HEK293 (cell line): ENCODE measurements around the gene APEX1.

Experiments used
- EGR2 ChIP-seq: fragments of 450-650 bp; formaldehyde crosslinking; IDR thresholded peaks from 2 replicates; pipeline ENCODE4 v1.5.1; 2016; ENCODE audit warnings: low read depth, missing biosample characterization, missing genetic modification characterization
- PRDM2 ChIP-seq: fragments of 450-650 bp; formaldehyde crosslinking; IDR thresholded peaks from 2 replicates; pipeline ENCODE4 v1.5.1; 2016; ENCODE audit warnings: missing biosample characterization, missing genetic modification characterization, borderline replicate concordance
- YY2 ChIP-seq: fragments of 450-650 bp; formaldehyde crosslinking; IDR thresholded peaks from 2 replicates; pipeline ENCODE4 v1.5.1; 2016; ENCODE audit warnings: missing biosample characterization, missing genetic modification characterization
- ZNF10 ChIP-seq: fragments of 450-650 bp; formaldehyde crosslinking; IDR thresholded peaks from 2 replicates; pipeline ENCODE4 v1.5.1; 2017; ENCODE audit warnings: missing biosample characterization, missing genetic modification characterization
- ZNF24 ChIP-seq: fragments of 450-650 bp; formaldehyde crosslinking; IDR thresholded peaks from 2 replicates; pipeline ENCODE4 v1.5.1; 2016; ENCODE audit warnings: missing biosample characterization, missing genetic modification characterization
- ZNF529 ChIP-seq: fragments of 450-650 bp; formaldehyde crosslinking; IDR thresholded peaks from 2 replicates; pipeline ENCODE4 v1.5.1; 2017; ENCODE audit warnings: missing genetic modification characterization, missing biosample characterization; ENCODE audit not compliant: insufficient replicate concordance
- ZNF558 ChIP-seq: fragments of 450-650 bp; formaldehyde crosslinking; IDR thresholded peaks from 2 replicates; pipeline ENCODE4 v1.5.1; 2016; ENCODE audit warnings: missing biosample characterization, missing genetic modification characterization
- ZNF792 ChIP-seq: fragments of 450-650 bp; formaldehyde crosslinking; IDR thresholded peaks from 2 replicates; pipeline ENCODE4 v1.5.1; 2016; ENCODE audit warnings: missing biosample characterization, missing genetic modification characterization
- TF ChIP-seq, protein P1 (sequence below): fragments of 450-650 bp; formaldehyde crosslinking; IDR thresholded peaks from 2 replicates; pipeline ENCODE4 v1.5.1; 2016; ENCODE audit warnings: missing biosample characterization, missing genetic modification characterization
- TF ChIP-seq, protein P2 (sequence below): fragments of 450-650 bp; formaldehyde crosslinking; IDR thresholded peaks from 2 replicates; pipeline ENCODE4 v1.5.1; 2016; ENCODE audit warnings: missing biosample characterization, missing genetic modification characterization
- TF ChIP-seq, protein P3 (sequence below): fragments of 450-650 bp; formaldehyde crosslinking; IDR thresholded peaks from 2 replicates; pipeline ENCODE4 v1.5.1; 2016; ENCODE audit warnings: missing biosample characterization, missing genetic modification characterization
- TF ChIP-seq, protein P4 (sequence below): fragments of 450-650 bp; formaldehyde crosslinking; IDR thresholded peaks from 2 replicates; pipeline ENCODE4 v1.5.1; 2016; ENCODE audit warnings: missing biosample characterization, missing genetic modification characterization

DNA sequence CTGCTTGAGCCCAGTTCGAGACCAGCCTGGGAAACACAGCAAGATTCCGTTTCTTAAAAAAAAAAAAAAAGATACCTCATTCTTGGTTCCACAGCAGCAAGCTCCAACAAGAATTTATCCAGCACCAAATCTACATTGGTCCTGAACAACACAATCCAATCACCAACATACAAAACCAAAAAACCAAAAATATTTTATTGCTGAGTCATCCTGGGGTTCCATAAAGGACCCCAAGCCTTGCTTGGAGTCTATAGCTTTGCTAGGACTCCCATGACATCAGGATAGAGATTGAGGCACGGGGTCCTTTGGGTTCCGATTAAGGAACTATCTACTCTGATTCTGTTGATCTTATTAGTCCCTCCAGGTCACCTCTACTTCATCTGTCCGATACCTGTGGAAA, 8.1 kb upstream of the APEX1 start:
- TF ChIP-seq ZNF529 (tag by site-specific recombination) (no peak), ZNF24 (tag by site-specific recombination) (no peak), ZNF792 (tag by site-specific recombination) (no peak), PRDM2 (tag by site-specific recombination) (no peak), ZNF10 (no peak), YY2 (tag by site-specific recombination) (no peak), ZNF558 (no peak), EGR2 (tag by site-specific recombination) (no peak)
- TF ChIP-seq, protein P1, sequence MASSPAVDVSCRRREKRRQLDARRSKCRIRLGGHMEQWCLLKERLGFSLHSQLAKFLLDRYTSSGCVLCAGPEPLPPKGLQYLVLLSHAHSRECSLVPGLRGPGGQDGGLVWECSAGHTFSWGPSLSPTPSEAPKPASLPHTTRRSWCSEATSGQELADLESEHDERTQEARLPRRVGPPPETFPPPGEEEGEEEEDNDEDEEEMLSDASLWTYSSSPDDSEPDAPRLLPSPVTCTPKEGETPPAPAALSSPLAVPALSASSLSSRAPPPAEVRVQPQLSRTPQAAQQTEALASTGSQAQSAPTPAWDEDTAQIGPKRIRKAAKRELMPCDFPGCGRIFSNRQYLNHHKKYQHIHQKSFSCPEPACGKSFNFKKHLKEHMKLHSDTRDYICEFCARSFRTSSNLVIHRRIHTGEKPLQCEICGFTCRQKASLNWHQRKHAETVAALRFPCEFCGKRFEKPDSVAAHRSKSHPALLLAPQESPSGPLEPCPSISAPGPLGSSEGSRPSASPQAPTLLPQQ (tag by site-specific recombination), result no peak
- TF ChIP-seq, protein P2, sequence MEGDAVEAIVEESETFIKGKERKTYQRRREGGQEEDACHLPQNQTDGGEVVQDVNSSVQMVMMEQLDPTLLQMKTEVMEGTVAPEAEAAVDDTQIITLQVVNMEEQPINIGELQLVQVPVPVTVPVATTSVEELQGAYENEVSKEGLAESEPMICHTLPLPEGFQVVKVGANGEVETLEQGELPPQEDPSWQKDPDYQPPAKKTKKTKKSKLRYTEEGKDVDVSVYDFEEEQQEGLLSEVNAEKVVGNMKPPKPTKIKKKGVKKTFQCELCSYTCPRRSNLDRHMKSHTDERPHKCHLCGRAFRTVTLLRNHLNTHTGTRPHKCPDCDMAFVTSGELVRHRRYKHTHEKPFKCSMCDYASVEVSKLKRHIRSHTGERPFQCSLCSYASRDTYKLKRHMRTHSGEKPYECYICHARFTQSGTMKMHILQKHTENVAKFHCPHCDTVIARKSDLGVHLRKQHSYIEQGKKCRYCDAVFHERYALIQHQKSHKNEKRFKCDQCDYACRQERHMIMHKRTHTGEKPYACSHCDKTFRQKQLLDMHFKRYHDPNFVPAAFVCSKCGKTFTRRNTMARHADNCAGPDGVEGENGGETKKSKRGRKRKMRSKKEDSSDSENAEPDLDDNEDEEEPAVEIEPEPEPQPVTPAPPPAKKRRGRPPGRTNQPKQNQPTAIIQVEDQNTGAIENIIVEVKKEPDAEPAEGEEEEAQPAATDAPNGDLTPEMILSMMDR (tag by site-specific recombination), result no peak
- TF ChIP-seq, protein P3, sequence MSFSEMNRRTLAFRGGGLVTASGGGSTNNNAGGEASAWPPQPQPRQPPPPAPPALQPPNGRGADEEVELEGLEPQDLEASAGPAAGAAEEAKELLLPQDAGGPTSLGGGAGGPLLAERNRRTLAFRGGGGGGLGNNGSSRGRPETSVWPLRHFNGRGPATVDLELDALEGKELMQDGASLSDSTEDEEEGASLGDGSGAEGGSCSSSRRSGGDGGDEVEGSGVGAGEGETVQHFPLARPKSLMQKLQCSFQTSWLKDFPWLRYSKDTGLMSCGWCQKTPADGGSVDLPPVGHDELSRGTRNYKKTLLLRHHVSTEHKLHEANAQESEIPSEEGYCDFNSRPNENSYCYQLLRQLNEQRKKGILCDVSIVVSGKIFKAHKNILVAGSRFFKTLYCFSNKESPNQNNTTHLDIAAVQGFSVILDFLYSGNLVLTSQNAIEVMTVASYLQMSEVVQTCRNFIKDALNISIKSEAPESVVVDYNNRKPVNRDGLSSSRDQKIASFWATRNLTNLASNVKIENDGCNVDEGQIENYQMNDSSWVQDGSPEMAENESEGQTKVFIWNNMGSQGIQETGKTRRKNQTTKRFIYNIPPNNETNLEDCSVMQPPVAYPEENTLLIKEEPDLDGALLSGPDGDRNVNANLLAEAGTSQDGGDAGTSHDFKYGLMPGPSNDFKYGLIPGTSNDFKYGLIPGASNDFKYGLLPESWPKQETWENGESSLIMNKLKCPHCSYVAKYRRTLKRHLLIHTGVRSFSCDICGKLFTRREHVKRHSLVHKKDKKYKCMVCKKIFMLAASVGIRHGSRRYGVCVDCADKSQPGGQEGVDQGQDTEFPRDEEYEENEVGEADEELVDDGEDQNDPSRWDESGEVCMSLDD (tag by site-specific recombination), result no peak
- TF ChIP-seq, protein P4, sequence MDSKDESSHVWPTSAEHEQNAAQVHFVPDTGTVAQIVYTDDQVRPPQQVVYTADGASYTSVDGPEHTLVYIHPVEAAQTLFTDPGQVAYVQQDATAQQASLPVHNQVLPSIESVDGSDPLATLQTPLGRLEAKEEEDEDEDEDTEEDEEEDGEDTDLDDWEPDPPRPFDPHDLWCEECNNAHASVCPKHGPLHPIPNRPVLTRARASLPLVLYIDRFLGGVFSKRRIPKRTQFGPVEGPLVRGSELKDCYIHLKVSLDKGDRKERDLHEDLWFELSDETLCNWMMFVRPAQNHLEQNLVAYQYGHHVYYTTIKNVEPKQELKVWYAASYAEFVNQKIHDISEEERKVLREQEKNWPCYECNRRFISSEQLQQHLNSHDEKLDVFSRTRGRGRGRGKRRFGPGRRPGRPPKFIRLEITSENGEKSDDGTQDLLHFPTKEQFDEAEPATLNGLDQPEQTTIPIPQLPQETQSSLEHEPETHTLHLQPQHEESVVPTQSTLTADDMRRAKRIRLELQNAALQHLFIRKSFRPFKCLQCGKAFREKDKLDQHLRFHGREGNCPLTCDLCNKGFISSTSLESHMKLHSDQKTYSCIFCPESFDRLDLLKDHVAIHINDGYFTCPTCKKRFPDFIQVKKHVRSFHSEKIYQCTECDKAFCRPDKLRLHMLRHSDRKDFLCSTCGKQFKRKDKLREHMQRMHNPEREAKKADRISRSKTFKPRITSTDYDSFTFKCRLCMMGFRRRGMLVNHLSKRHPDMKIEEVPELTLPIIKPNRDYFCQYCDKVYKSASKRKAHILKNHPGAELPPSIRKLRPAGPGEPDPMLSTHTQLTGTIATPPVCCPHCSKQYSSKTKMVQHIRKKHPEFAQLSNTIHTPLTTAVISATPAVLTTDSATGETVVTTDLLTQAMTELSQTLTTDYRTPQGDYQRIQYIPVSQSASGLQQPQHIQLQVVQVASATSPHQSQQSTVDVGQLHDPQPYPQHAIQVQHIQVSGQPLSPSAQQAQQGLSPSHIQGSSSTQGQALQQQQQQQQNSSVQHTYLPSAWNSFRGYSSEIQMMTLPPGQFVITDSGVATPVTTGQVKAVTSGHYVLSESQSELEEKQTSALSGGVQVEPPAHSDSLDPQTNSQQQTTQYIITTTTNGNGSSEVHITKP (tag by site-specific recombination), result no peak
